HG02885 (cell line): Measurements from ENCODE around the gene SLC15A1.

ENCODE experiments used
- ATAC-seq: cut with Tn5 transposase; IDR thresholded peaks from one replicate; pipeline ENCODE4 v1.9.1; 2021; ENCODE audit warnings: mild to moderate bottlenecking; ENCODE audit not compliant: unreplicated experiment, poor library complexity

SLC15A1 gene

DNA sequence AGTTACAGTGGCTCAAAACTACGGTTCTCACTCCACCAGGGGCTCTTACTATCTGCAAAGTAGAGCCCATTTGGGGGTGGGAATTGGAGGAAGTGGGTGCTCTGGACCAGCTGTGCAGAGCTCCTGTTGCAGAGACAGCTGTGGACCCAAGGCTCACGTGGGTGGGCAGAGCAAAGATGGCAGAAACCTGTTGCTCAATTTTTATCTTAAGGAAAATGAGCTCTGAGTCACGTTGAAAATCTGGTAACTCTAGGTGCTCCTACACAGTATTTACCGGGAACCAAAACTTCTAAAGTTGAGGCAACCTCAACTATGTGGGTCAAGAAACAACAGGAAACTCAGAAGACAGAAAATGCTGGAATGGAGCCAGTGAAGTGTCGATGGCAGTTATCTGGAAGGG lies 30.2 kb upstream of the SLC15A1 start:
- ATAC-seq = no peak

DNA sequence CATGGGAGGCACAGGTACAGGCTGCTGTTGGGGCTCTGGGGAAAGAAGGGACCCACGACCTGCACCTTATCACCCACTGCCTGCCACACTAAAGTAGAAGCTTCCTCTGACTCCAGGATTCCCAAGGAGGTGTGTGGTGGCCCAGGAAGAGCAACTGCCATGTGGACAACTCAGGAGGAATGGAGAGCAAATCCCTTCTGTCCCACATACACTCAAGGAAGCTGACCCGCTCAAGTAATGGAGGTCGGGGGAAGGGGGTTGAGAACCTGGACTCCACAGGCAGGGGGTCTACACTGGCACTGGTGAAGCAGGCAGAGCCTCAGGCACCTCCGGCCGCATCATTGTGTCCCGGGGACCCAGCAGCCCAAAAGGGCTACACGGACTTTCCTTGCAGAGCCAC lies 29.4 kb upstream of the SLC15A1 start:
- ATAC-seq = no peak

DNA sequence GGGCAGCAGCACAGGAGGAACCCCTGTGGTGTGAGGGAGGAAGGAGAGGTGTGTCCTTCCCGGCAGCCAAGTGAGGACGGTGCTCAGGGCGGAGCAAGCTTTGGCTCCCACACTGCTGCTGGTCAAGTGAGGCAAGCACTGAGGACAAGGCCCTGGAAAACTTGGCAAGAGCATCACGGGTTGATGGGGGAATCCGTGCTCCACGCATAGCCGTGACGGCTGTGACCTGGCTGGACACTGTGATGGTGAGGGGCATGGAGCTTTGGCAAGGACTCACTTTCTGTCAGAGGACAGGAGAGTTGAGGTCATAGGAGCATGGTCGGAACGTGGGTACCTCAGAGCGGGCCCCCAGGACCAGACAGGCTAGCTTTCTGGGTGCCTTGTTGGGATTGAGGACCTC lies 29.0 kb upstream of the SLC15A1 start:
- ATAC-seq = no peak

DNA sequence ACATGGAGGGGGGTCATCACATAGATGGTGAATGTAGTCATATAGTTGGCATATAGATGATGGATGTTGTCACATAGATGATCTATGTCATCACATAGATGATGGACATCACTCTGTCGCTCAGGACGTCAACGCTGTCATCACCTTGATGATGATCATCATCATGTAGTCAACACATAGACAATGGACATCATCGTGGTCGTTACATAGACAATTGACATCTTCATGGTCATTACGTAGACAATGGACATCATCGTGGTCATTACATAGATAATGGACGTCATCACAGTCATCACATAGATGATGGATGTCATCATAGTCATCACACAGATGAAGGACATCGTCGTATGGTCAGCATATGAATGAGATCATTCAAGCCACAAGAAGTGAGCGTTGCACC lies 28.6 kb upstream of the SLC15A1 start:
- ATAC-seq = no peak

DNA sequence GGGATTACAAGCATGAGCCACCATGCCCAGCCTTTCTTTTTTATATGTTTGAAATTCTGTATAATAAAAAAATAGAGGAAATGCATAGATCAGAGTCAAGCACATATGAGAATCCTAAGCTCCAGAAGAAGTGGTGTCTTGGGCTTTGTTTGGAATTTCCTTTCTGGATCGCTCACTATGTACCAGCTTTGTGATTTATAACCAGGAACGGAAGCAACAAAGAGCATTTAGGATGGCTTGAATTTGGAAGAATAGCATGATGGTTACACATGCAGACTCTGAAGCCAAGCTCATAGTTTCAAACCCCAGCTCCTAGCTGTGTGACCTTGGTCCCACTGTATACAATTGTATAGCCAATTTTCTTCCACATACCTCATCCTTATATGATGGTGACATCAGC lies 28.0 kb upstream of the SLC15A1 start:
- ATAC-seq = no peak

DNA sequence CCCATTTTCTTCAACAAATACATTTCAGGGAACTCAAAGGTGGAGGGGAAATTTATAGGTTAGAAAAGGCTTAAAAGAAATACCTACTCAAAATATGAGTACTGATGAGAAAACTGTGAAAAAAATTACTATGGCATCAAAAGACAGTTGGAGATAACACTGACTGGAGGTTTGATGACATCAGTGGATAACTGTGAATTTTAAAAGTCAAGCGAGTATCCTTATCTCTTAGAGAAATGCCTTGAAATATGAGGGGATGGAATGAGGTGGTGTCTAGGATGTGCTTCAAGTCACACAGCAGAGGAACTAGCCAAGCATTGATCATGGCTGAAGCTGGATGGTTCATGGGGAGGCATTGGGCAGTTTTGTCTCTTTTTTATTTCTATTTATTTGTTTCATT lies 27.2 kb upstream of the SLC15A1 start:
- no peak for ATAC-seq

DNA sequence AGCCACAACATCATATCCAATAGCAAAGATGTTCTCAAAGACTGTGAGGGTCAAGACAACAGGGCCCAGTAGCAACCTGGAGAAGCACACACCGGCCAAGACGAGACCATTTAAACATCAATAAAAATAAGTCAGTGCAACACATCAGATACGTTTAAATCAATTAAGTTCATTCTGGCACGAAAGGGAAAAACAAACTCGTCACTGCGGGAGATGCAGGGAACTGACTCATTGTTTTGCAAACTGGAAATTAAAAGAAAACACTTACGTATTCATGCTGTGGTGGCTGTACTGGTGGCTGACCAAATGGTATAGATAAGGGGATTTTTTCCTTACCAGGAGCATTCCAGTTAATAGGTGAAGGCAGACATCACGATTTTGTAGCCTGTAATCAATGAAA lies 26.3 kb upstream of the SLC15A1 start:
- ATAC-seq = no peak

DNA sequence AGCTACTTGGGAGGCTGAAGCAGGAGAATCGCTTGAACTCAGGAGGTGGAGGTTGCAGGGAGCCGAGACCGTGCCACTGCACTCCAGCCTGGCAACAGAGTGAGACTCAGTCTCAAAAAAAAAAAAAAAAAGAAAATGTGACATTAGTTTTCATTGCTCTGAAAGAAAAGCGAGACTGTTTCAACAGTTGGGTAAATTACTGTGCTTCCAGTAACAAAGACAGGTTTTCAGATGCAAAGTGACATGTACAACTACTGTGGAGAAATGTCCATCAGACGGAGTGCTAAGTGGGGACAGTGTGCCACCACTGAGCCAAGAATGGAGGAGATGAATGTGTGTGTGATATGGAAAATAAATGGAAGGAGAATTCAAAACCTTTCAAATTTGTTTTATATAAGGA lies 24.2 kb upstream of the SLC15A1 start:
- ATAC-seq = no peak

DNA sequence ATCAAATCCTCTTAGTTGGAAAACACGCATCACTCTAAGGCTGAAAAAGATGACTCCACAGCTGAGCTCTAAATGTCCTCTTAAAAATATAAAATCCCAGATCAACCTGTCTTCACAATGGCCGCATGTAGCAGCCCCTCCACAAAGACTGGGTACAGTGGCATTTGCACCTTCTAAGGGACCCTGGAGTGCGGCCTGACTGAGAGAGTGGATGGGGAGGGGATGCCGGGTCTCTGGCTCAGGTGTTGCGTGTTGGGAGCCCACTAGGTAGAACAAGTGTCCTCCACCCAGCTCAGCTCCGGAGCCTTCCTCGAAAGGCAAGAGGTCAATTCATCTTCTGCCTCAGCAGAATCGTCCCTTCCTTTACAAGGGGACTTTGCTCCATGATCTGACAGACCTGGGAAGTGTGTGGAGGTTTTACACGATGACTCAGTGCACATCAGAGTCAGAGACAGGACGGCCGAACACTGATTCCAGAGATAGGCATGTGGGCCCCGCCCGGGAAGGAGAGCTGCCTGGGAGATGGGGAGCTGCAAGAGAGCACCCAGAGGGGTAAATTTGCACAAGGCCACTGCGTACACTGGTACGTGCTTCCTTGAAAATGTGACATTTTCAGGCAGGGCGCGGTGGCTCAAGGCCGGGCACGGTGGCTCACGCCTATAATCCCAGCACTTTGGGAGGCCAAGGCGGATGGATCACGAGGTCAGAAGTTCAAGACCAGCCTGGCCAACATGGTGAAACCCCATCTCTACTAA lies 23.5 kb upstream of the SLC15A1 start:
- ATAC-seq = no peak

DNA sequence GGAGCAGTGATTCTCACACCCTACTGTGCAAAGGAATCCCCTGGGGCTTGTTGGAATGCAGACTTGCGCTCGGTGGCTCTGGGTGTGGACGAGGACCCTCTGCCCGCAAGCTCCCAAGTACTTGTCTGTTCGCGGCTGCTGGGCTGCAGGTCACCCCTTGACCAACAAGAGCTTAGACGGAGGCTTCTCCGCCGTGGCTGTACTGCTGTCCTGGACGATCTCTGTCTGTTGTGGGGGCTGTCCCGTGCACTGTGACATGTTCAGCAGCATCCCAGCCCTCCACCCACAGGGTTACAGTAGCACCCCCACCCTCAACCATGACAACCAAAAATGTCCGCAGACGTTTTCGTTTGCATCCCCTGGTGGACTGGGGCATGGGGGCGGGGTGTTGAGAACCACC lies 22.9 kb upstream of the SLC15A1 start:
- ATAC-seq = no peak

DNA sequence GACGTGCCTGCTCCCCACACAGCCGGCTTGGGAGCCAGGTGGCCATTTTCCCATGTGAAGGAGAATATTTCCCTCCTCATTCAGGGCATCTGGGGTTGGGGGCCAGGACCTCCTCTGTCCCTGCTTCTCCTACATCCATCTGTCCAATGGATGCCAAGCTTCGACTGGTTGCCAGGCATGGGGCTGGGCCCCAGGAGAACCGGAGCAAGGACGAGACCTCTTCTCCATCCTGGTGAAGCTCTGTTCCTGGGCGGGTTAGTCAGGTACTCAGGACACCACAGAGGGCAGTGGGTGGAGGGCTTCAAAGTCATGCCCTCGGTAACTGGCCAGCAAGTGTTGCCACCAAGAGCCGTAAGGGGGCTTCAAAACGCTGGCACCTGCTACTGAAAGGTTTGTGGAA lies 22.3 kb upstream of the SLC15A1 start:
- no peak for ATAC-seq

DNA sequence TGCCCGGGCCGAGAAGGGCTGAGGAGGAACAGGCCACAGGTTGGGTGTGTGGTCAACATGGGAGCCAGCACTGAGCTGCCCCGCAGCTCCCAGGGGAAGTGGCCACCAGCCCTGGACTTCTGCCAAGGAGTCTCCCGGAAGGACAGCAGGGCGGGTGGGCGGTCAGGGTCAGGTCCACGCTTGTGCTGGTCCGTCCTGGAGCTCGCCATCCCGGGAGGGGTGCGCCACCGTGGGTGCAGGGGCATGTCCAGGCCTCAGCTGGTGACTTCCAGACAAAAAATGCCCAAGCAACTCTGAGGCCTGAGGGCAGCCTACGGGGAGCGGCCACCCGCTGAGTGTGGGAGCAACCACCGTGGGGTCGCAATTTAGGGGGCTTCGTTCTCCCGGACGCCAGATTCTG lies 21.4 kb upstream of the SLC15A1 start:
- ATAC-seq = no peak

DNA sequence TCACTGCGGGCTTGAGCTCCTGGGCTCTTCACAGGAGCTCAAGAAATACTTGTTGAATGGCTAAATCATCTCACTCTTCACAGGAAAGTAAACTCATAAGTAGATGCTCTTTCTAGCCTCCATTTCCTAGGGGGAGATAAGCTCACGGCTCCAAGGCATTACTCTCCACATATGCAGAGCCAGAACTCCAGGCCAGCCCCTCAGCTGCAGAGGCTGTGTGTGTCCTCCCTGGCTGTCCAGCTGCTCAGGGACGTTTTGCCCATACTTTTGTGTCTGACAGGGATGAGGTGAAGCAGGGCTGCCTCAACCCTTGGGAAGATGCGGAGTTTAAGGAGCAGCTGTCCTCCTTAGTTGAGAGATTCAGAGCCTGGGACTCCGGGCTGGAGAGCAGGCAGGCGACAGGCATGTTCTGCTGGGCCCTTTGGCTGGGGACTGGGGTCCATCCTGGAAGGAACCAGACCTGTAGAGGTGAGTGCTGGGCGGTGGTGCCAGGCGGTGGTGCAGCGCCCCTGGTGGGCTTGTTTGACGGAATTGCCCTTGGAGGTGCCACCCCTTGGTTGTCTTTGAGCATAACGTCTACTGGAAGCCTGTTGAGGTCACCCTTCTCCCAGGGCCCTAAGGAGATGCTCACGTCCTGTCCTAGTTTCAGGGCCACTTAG lies 20.5 kb upstream of the SLC15A1 start:
- ATAC-seq = no peak

DNA sequence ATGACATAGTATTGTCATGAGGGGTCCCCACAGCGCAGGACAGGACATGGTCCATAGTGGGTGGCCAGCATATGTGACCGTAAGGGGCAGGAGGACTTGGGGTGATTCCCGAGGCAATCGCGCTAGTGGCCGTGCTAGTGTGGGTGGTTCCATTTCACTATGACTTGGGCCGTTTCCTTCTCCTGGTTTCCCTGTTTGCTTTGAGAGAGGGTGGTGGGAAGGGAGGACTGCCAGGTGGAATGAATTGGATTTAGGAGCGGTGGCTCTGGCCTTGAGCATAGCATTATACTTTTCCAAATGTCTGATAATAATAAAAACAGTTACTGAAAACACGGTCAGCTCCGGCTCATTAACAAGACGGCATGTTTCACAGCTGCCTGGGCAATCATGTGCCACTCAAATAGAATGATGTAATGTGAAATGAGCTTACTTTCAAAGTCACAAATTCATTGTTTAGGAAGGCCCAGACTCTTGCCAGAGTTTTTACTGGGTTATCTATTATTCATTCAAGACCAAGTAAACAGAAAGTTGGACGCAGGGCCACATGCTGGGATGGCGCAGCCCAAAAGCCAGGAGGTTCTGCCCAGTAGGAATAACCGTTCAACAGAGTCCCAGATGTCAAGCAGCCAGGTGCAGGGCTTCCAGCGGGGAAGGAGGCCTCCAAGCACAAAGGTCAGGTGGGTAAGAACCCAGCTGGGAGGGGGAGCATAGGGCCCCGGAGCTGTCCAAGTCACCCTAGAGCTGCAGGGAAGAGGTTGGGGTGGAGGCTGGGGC lies 19.6 kb upstream of the SLC15A1 start:
- no peak for ATAC-seq

DNA sequence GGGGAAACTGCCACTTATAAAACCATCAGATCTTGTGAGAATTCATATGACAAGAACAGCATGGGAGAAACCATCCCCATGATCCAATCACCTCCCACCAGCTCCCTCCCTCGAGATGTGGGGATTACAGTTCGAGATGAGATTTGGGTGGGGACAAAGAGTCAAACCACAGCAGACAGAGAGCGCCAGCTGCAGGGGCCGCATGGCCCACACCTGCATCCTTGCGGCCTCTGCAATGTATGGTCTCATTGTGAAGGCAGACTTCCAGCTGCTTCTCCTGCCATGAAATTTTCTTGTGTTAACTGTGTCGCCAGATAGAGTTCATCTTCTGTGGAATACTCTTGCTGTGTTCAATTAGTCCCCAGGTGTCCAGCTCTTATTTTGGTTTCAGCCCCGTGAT lies 17.3 kb upstream of the SLC15A1 start:
- no peak for ATAC-seq

DNA sequence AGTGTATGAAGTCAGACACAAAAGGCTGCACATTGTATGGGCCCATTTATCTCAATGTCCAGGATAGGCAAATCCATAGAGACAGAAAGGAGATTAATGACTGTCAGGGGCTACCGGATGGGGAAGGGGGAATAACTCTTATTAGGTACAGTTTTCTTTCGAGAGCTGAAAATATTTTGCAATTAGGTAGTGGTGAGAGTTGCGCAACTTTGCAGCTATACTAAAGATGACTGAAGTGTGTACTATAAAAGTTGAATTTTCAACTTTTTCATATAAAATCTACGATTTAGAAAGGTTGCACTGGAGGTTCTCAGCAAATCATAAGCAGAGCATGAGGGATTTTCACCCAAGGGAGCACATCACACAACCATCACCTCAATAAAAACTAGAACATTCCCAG lies 16.1 kb upstream of the SLC15A1 start:
- no peak for ATAC-seq

DNA sequence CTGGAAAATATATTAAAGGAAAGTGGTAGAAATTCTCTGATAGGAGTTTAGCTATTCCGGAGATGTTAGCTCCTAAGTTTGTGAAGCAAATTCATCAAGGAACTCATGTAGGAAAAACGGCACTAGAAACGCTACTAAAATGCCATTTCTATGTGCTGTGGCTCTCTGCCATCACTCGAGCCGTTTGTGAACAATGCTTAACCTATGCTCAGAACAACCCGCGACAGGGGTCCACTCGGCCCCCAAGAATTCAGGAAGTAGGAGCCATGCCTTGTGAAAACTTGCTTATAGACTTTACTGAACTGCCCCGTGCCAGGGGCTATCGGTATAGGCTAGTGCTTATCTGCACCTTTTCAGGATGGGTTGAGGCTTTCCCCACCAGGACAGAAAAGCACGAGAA lies 14.2 kb upstream of the SLC15A1 start:
- ATAC-seq = no peak

DNA sequence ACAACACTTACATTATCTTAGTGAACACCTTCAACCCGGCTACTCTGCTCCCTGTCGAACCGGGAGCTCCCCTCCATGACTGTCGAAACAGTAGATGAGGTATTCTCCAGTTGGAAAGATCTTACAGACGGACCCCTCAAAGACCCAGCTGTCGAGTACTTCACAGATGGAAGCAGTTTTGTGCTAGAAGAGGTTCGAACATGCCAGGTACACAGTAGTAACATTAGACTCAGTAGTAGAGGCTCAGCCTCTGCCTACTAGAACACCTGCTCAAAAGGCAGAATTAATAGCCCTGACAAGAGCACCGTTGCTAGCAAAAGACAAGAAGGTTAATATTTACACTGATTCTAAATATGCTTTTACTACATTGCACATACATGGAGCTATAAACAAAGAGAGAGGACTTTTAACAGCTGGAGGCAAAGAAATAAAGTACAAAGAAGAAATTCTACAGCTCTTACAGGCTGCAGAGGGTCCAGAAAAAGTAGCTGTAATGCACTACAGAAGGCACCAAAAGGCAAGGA lies 13.6 kb upstream of the SLC15A1 start:
- ATAC-seq = no peak

DNA sequence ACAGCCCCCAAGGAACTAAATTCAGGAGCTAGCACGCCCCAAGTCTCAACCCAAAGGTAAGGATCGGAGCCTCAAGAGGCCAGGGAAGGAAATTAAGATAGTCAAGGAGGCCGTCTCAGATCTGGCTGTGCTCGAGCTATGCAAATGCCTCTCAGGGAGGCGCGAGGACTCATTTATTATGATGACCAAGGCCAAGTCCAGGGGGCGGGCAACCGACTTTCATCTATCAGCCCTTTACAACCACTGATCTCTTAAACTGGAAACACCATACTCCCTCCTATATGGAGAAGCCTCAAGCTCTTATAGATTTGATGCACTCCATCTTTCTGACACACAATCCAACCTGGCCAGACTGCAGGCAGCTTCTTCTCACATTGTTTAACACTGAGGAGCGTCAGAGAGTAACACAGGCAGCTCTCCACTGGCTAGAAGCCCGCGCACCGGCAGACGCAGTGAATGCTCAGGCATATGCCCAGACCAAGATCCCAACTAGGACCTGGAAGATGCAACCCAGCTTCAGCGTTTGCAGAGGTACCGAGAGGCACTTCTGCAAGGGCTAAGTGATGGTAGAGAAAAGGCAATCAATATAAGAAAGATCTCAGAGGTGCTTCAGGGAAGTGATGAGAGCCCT lies 9.6 kb upstream of the SLC15A1 start:
- ATAC-seq = peak; percentile 34

DNA sequence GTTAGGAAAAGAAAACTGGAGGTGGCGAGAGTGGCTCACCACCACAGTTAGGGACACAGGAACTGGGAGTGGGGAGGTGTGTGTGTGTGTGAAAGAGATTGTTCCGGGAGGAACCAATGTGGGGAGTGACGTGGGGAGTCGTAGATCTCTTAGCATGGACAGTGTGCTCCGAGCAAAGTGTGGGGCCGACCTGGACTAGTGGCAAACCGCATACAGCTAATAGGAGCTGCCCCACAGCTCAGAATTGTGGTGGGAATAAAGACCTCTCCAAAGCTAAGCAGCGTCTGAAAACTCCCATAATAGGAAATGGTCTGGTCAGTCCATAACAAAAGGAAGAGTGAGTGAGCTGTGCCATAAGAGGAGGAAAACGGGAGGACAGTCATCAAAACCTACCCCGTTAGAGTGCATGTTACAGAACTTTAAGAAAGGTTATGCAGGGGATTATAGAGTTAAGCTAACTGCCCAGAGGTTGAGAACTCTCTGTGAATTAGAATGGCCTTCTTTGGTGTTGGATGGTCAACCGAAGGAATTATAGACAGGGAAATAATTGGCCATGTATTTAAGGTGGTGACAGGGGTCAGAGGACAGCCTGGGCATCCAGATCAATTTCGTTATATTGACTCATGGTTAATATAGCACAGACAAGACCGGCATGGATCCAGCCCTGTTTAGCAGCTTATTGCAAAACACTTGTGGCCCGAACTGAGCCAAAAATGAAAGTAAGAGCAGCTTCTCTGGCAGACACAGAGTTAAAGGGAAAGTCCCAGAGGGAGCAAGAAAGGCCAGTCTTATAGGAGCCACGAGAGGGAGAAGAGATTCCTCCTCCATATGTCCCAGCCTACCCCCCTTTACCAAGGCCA lies 8.9 kb upstream of the SLC15A1 start:
- peak; percentile 91 for ATAC-seq
